Nucleus accumbens (tissue), 56 donors: ENCODE data around the gene PRDM12.

ENCODE experiments used
- DNase-seq, 56 donors: peaks; one replicate each; lab custom pipeline; 2025; lab: John Stamatoyannopoulos, UW

Gene PRDM12

DNA sequence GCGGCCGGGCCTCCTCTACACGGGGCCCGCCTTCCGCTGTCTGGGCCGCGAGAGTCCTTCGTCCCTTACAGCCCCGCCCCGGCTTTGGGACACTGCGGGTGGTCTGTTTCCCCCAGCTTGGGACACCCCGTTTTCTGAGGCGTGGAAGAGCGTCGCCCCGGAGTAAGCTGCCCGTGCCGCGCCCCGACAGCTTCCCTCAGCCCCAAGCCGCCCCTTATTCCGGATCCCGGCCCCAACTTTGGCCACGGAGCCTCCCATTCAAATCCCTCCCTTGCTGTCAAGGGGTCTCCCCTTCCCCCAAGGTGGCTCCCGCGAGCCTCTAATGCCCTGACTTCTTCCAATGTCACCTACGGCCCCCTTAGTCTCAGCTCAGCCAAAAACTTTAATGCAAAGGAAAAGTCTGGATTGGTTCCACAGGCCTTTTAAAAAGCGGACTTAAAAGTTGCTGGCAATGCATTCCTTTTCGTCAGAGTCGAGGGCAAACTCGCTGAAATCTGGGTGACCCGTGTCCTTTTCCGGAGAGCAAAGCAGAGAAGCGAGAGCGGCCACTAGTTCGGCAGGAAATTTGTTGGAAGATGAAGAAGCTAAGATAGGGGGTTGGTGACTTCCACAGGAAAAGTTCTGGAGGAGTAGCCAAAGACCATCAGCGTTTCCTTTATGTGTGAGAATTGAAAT is 49.0 kb downstream of the PRDM12 start:
- DNase-seq, result peak in 19 of 56 donors; percentile 3 to 54 (median 26)

DNA sequence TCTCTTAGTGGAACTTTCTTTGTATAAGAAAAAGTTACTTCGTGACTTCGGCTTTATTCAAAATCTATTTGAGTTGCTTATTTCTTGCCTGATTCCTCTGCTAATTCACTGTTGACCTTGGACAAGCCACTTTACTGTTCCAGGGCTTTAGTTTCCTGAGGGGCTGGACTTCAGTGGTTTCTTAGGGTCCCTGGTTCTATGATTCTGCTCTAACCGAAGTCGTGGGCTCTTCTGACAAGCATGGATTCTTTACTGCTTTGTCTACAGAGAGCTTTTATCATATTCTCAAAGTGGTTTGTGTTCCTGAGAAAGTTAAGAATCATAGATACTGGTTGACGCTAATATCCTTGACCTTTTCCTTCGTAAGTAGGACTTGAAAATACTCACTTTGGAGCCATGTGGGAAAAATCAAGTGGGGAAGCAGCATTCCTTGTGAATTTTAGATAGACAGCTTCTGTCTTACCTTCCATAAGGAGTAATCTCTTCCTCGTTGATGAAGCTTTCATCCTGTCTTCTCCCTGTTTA is 50.3 kb downstream of the PRDM12 start:
- no peak for DNase-seq

DNA sequence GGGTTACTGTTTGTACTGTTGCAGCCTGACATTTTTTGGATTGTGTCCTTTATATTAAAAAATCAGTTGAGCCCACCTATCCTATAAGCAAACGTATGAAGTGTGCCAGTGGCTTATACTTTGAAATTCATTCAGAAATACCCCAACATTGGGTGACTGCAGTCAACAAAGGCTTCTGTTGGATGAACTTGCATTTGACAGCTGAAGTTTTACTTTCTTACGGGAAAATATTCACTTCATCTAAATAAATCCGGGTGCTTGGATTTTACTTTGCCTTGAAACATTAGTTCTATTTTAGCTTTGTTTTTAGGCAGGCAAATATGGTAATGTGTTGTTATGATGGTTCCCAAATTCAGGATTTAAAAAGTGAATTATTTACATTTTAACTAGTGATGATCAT is 50.9 kb downstream of the PRDM12 start:
- no peak for DNase-seq

DNA sequence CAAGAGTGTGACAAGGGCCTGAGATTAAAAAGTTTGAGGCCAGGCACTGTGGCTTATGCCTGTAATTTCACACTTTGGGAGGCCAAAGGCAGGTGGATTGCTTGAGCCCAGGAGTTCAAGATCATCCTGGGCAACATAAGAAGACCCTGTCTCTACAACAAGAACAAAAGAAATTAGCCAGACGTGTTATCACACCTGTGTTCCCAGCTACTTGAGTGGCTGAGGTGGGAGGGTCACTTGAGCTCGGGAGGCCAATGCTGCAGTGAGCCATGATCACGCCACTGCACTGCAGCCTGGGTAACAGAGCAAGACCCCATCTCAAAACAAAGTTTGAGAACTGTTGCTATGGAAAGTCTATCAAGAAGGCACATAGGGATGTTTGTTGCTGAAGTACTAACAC is 54.2 kb downstream of the PRDM12 start:
- DNase-seq, result no peak

DNA sequence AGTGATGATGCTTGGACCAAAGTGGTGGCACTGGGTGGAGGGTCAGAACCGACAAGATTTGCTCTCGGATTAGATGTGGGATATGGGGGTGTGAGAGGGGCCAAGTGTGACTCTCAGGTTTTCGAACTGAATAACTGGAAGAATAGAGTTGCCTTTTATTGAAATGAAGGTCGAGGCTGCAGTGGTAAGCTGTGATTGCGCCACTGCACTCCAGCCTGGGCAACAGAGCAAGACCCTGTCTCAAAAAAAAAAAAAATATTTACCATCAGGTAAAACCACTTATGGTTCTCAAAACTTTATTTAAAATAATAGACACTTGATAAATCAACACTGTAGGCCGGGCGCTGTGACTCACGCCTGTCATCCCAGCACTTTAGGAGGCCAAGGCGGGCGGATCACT is 56.4 kb downstream of the PRDM12 start:
- DNase-seq, result no peak

DNA sequence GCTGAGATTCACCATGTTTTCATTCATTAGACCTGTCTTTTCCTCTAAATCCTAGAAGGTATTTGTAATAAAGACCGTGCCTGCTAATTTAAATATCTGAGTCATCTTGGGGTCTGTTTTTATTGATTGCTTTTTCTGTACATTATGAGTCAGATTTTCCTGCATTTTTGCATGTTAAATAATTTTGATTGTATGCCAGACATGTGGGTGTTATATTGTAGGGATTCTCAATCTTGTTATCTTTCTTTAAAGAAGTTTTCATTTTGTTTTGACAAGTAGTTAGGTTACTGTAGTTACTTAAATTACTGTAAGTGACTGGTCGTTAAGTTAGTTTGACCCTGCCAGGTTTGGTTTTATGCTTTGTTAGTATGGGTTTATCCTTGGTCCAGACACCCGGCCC is 64.3 kb downstream of the PRDM12 start:
- DNase-seq, result no peak

DNA sequence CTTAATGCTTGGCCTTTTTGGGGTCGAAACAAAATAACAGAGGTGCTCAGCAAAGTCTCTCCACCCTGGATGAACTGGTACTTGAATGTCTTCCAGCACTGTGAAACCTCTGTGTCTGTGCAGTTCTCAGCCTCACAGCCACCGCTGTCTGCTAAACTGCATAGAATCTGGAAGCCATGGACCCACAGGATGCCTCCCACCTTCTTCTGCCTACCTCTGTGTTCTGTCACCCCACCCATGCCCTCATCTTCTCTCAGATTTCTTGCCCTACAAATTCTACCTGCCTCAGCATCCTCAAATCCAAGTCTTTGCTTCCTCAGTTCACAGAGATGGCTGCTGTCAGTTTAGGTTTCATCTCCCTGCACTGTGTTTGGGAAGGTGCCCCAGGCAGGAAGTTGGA is 64.8 kb downstream of the PRDM12 start:
- DNase-seq, result no peak

DNA sequence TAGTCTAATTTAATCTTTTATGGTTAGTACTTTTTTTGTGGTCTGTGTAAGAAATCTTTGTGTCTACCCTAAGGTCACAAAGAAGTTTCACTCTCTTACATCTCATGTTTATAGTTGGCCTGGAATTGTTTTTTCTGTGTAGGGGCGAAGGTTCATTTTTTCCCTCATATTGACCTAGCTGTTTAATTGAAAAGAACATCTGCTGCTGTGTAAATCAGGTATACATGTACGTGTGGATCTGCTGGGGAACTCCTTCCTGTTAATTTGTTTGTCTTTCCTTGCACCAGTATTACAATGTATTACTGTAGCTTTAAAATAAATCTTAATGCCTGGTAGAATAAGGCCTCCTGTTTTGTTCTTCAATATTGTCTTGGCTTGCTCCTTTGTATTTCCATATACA is 67.0 kb downstream of the PRDM12 start:
- DNase-seq, result no peak

DNA sequence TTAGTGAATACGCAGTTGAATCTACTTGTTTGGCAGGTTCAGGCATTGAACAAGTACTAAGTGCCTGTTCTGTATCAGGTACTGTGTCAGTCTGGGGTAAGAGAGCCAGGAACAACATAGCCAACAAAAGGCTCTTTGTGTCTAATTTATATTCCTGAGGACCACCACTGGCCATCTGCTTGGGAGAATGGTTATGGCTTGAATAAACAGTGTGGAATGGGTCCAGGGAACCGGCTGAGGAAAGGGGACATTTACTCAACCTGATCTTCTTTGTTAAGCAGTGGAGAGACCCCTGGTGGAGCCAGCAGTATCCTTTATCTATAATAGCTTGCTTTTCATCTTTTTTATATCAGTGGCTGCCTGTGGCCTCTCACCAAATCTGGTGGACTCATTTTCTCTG is 67.7 kb downstream of the PRDM12 start:
- no peak for DNase-seq
